GM18870 (cell line): ENCODE measurements around the gene ZFHX3.

Experiments
- ATAC-seq: cut with Tn5 transposase; IDR thresholded peaks from one replicate; pipeline ENCODE4 v1.9.1; 2021; ENCODE audit warnings: moderate library complexity; ENCODE audit not compliant: unreplicated experiment

ZFHX3 gene

GRCh38 chr16:72910381-72910780 is 137.5 kb downstream of the ZFHX3 start:
- ATAC-seq, result no peak

- ATAC-seq, result no peak
Measured at GRCh38 chr16:72909196-72909595, 138.7 kb downstream of the ZFHX3 start.

GRCh38 chr16:72908362-72909167 is 139.4 kb downstream of the ZFHX3 start:
- ATAC-seq, result no peak

- no peak for ATAC-seq
Measured at GRCh38 chr16:72905581-72905980, 142.3 kb downstream of the ZFHX3 start.

DNA sequence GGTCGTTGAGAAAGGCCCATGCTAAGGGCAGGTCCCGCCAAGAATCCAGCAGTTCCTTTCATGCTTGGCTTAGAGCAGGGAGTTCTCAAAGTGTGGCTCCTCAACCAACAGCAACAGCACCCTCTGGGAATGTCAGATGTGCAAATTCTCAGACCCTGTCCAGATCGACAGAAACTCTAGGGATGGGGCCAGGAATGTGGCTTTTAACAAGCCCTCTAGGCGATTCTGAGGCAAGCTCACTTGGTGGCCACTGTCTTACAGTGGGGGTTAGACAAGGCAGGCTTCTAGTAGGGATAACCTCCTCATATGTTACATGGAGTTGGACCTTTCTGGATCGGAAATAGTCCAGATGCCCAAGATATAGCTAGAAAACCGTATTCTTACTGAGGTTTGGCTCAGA is 144.8 kb downstream of the ZFHX3 start:
- no peak for ATAC-seq

DNA sequence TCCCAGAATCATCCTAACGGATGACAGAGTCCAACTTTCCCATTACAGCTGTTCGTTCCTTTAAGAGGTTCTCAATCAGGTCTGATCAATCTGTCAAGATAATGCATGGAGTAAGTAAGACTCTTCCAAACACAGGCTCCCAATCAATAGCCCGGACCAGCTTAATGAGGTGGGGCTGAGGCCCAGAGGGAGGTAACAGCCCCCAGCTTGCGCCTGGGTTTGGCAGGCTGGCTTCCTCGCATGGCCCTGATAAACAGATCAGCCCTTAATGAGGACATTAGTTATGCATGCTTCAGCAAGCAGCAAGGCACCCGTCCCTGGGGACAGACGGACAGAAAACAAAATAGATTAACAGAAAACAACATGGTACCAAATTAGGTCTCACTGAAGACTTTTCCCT is 145.7 kb downstream of the ZFHX3 start:
- ATAC-seq, result no peak

GRCh38 chr16:72901000-72901627 is 146.8 kb downstream of the ZFHX3 start:
- ATAC-seq, result no peak

DNA sequence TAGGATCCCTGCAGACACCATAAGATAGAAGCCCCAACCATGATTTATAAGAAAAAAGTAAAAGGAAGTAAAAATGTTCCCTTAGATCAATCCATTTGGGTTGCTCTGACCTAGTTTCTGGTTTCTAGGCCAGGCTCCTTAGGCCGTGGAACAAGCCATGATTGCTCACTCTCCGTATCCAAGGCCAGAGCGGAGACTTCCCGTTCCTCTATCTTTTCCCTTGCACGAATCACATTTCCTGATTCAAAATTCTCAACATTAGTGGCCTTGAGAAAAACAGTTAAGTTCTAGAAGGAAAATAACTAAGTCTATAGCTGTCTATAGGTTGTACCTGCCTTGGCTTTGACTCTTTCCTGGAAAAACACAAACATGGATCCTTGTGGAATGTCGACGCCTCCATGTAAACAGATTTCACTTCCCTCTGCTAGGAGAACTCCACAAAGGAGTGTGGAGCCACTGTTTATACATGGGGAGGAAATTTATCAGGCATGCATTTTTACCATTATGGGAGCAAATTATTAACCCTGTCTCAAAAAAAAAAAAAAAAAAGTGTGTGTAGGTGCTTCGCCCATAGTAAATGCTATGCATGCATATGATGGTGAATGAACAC is 149.6 kb downstream of the ZFHX3 start:
- no peak for ATAC-seq

- ATAC-seq, result no peak
Measured at GRCh38 chr16:72897707-72898106, 150.2 kb downstream of the ZFHX3 start.

GRCh38 chr16:72896485-72897118 is 151.3 kb downstream of the ZFHX3 start:
- ATAC-seq, result no peak

GRCh38 chr16:72895951-72896350 is 152.0 kb downstream of the ZFHX3 start:
- ATAC-seq, result no peak

GRCh38 chr16:72894293-72895151 is 153.4 kb downstream of the ZFHX3 start:
- no peak for ATAC-seq

- ATAC-seq, result no peak
Measured at GRCh38 chr16:72891291-72892227, 156.4 kb downstream of the ZFHX3 start.

GRCh38 chr16:72890587-72890986 is 157.3 kb downstream of the ZFHX3 start:
- ATAC-seq, result no peak

DNA sequence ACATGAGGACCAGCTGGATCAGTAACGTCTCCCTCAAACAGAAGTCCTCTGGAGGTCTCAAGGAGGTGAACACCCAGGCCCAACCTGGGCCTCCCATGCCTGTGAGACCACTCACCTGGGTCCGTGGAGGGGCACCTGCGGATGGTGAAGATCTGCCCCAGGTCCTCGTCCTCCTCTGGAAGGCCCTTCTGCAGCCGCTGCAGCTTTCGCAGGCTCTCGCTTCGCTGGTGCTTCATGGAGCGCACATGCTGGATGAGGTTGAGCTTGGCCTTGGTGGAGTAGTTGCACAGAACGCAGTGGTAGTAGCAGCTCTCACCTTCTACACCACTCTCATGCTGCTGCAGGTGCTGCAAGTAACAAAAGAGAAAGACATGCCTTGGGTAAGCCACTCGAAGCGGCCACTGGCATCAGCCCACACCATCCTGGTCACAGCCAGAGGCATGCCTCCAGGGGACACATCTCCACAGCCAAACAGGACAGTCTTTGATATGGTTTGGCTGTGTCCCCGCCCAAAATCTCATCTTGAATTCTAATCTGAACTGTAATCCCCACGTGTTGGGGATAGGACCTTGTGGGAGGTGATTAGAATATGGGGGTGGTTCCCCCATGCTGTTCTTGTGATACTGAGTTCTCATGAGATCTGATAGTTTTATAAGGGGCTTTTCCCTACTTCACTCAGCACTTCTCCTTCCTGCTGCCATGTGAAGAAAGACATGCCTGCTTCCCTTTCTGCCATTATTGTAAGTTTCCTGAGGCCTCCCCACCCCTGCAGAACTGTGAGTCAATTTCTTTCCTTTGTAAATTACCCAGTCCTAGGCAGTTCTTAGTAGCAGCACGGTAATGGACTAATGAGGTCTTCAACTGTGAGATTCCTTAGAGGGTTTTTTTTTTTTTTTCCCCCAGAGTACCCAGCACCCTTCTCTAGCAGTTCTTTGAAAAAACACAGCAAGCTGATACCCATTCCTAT is 158.0 kb downstream of the ZFHX3 start:
- ATAC-seq, result no peak

GRCh38 chr16:72887537-72887936 is 160.4 kb downstream of the ZFHX3 start:
- ATAC-seq, result no peak

DNA sequence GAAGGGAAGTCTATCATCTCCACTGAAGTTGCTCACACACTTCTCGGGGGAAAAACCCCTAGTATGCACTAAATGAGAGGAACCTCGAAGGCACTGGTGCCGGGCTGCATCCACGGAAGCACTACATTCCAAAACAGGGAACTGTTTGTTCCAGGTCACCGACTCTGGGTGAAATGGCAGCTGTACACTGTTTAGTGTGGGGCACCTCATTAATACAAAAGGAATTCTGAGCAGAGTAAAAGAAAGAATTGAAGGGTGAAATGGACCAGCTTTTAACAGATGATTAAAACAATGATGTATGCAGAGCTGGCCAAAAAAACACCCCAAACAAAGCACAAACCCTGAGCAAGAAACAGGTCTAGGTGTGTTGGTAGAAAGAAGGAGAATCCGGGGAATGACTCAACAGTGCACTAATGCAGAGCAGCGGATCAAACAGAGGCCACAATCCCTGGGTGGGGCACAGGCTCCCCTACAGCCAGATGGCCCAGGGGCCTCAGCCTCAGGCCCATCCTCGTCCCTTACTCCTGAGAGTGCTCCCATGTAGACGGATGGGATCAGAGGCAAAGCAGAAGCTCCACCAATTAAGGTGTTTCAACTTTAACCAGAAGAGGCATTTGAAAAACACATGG is 161.5 kb downstream of the ZFHX3 start:
- ATAC-seq, result no peak

DNA sequence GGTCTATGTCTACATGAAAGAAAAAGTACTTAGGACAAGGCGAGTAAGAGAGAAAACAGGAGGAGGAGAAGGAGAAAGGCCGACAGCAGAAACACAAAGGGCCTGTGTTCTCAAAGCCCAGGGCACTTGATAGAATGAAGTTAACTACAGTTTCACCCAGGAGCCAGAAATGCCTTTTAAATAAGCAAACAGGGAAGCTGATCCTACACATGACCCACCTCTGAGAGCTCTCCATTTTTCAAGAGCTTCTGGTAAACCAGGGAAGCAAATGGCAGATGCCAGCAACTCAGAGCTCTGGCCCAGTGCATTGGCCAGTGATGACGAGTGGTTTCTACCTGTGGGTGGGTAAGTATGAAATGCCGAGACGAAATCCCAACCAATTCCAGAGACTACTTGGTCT is 163.4 kb downstream of the ZFHX3 start:
- no peak for ATAC-seq
